Measurements from ENCODE around the gene AGO1.
A peak's percentile ranks its signal among the peaks of the same experiment; 100 is the strongest.
"Not testable (repeated sequence)": the region's sequence is repeated elsewhere in the genome, so short reads cannot be mapped to it uniquely, and the experiment has no call there.

Gene AGO1

GRCh38 chr1:35915693-35916092, 32.7 kb downstream of the AGO1 start:
- no peak for DNase-seq

- no peak for DNase-seq
Measured at GRCh38 chr1:35923791-35924221, 40.8 kb downstream of the AGO1 start.

GRCh38 chr1:35924838-35925237, 41.8 kb downstream of the AGO1 start:
- DNase-seq = no peak

- DNase-seq = no peak
Measured at GRCh38 chr1:35925741-35926140, 42.7 kb downstream of the AGO1 start.

- DNase-seq = no peak
Measured at GRCh38 chr1:35927472-35927871, 44.5 kb downstream of the AGO1 start.

- no peak for DNase-seq
Measured at GRCh38 chr1:35929730-35930592, 47.0 kb downstream of the AGO1 start.

- peak; percentile 94 for DNase-seq
Measured at GRCh38 chr1:35930593-35931445, 47.8 kb downstream of the AGO1 start, which contains the start of gene AGO3. Gene AGO3 (plus strand): TSS chr1:35931105. CDS start chr1:35931427, 322 bp downstream.

- no peak for DNase-seq
Measured at GRCh38 chr1:35931446-35932157, 48.6 kb downstream of the AGO1 start.

- DNase-seq = no peak
Measured at GRCh38 chr1:35932158-35932636, 49.2 kb downstream of the AGO1 start.

- no peak for DNase-seq
Measured at GRCh38 chr1:35932941-35933340, 49.9 kb downstream of the AGO1 start.

GRCh38 chr1:35935442-35936388, 52.7 kb downstream of the AGO1 start:
- no peak for DNase-seq

- DNase-seq = no peak
Measured at GRCh38 chr1:35936838-35937237, 53.8 kb downstream of the AGO1 start.

GRCh38 chr1:35939484-35939883, 56.5 kb downstream of the AGO1 start:
- no peak for DNase-seq

- DNase-seq = no peak
Measured at GRCh38 chr1:35945327-35945726, 62.3 kb downstream of the AGO1 start.

- no peak for DNase-seq
Measured at GRCh38 chr1:35947547-35947946, 64.5 kb downstream of the AGO1 start.

- DNase-seq = no peak
Measured at GRCh38 chr1:35958558-35958957, 75.5 kb downstream of the AGO1 start.

- no peak for DNase-seq
Measured at GRCh38 chr1:35959304-35959703, 76.3 kb downstream of the AGO1 start.

- no peak for DNase-seq
Measured at GRCh38 chr1:35962952-35963351, 79.9 kb downstream of the AGO1 start.

GRCh38 chr1:35964277-35964676, 81.3 kb downstream of the AGO1 start:
- not testable (repeated sequence) for DNase-seq

- DNase-seq = no peak
Measured at GRCh38 chr1:35968396-35968795, 85.4 kb downstream of the AGO1 start.

- no peak for DNase-seq
Measured at GRCh38 chr1:35971601-35972000, 88.6 kb downstream of the AGO1 start.

Measured in right kidney (tissue), 1 donor.